ENCODE data around the gene DIAPH3. TPM values are rescaled to one million over a fixed set of nuclear protein-coding genes. Genes with fewer than 3 reads are reported as not detected.

The DIAPH3 gene
- 6.2 to 8.8 TPM (median 7.6 TPM) in 5 replicates for total RNA-seq (2022; extraction: Qiagen RNA extraction)

GRCh38 chr13:60163478-60164233, at the start of gene DIAPH3:
DIAPH3 (minus strand) TSS chr13:60163928; CDS start chr13:60163766, 162 bp downstream.

Other genes starting within 250 kb of the DIAPH3 start
- gene TDRD3, start 233.3 kb upstream of the DIAPH3 start, total RNA-seq (2022; extraction: Qiagen RNA extraction), result 4.9 to 5.3 TPM (median 5.0 TPM) in 5 replicates